CD4-positive, alpha-beta T cell treated with Interleukin-17A for 1 hour (primary cell): ENCODE results near the gene CSNK1D.
A peak's percentile ranks its signal among the peaks of the same experiment; 100 is the strongest.

Source experiments
- DNase-seq: peaks from one replicate; pipeline ENCODE4 v3.0.0-alpha.2; 2020

CSNK1D gene

GRCh38 chr17:82309656-82310570, 36.4 kb upstream of the CSNK1D start:
- DNase-seq, result no peak

GRCh38 chr17:82305727-82306300, 32.3 kb upstream of the CSNK1D start:
- no peak for DNase-seq

GRCh38 chr17:82304826-82305726, 31.6 kb upstream of the CSNK1D start:
- no peak for DNase-seq

GRCh38 chr17:82303944-82304808, 30.7 kb upstream of the CSNK1D start:
- no peak for DNase-seq

GRCh38 chr17:82302991-82303943, 29.8 kb upstream of the CSNK1D start:
- peak; percentile 51 for DNase-seq

GRCh38 chr17:82302568-82302963, 29.1 kb upstream of the CSNK1D start:
- DNase-seq, result no peak

GRCh38 chr17:82301916-82302567, 28.5 kb upstream of the CSNK1D start:
- peak; percentile 55 for DNase-seq

GRCh38 chr17:82301300-82301915, 27.9 kb upstream of the CSNK1D start:
- DNase-seq, result no peak

- DNase-seq, result peak; percentile 65
Observed at GRCh38 chr17:82300707-82301270, 27.3 kb upstream of the CSNK1D start.

- no peak for DNase-seq
Observed at GRCh38 chr17:82300228-82300627, 26.7 kb upstream of the CSNK1D start.

- DNase-seq, result no peak
Observed at GRCh38 chr17:82299452-82299851, 26.0 kb upstream of the CSNK1D start.

- DNase-seq, result no peak
Observed at GRCh38 chr17:82298538-82299421, 25.3 kb upstream of the CSNK1D start.

- peak; percentile 95 for DNase-seq
Observed at GRCh38 chr17:82297714-82298537, 24.4 kb upstream of the CSNK1D start.

- peak; percentile 87 for DNase-seq
Observed at GRCh38 chr17:82297280-82297713, 23.8 kb upstream of the CSNK1D start.

GRCh38 chr17:82296511-82297279, 23.2 kb upstream of the CSNK1D start:
- no peak for DNase-seq

GRCh38 chr17:82295472-82295814, 21.9 kb upstream of the CSNK1D start:
- DNase-seq, result no peak
